ENCODE results near the gene PKHD1.

GRCh38 chr6:52076791-52077179, 10.6 kb downstream of the PKHD1 start:
- TF ChIP-seq, protein P1, sequence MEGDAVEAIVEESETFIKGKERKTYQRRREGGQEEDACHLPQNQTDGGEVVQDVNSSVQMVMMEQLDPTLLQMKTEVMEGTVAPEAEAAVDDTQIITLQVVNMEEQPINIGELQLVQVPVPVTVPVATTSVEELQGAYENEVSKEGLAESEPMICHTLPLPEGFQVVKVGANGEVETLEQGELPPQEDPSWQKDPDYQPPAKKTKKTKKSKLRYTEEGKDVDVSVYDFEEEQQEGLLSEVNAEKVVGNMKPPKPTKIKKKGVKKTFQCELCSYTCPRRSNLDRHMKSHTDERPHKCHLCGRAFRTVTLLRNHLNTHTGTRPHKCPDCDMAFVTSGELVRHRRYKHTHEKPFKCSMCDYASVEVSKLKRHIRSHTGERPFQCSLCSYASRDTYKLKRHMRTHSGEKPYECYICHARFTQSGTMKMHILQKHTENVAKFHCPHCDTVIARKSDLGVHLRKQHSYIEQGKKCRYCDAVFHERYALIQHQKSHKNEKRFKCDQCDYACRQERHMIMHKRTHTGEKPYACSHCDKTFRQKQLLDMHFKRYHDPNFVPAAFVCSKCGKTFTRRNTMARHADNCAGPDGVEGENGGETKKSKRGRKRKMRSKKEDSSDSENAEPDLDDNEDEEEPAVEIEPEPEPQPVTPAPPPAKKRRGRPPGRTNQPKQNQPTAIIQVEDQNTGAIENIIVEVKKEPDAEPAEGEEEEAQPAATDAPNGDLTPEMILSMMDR (IDR thresholded peaks at IDR 0.05) = no peak
- no peak for TF ChIP-seq POLR2A (IDR thresholded peaks at IDR 0.05)

All from uterus (tissue), 2 donors.